Kidney (tissue), 14 donors: ENCODE measurements around the gene CDC6. TPM values are rescaled to one million over a fixed set of nuclear protein-coding genes. Genes with fewer than 3 reads are reported as not detected.

Source experiments
- DNase-seq, 5 donors: peaks; one replicate each; pipeline ENCODE4 v3.0.0-alpha.2; 2013 to 2020
- FAIRE-seq: peaks from 2 replicates; lab custom pipeline; 2012; peaks lifted over from hg19 to GRCh38; lab: Jason Lieb, UNC
- H3K27ac ChIP-seq, 2 donors: one replicate each; pipeline ENCODE4 v1.7.0; 2013; ENCODE audit warnings: low read depth in 2 of 2, low read length in 2 of 2, inconsistent platforms in 1 of 2
- H3K27me3 ChIP-seq: one replicate; pipeline ENCODE4 v1.7.1; 2013; ENCODE audit warnings: low read length, inconsistent platforms; ENCODE audit not compliant: control insufficient read depth, insufficient read depth
- H3K36me3 ChIP-seq, 3 donors: one replicate each; pipeline versions ENCODE4 v1.7.0 to v1.7.1; 2013; ENCODE audit warnings: low read length in 3 of 3, control low read depth in 1 of 3, inconsistent platforms in 1 of 3; ENCODE audit not compliant: insufficient read depth in 3 of 3, control insufficient read depth in 2 of 3
- H3K4me1 ChIP-seq, 3 donors: one replicate each; pipeline versions ENCODE4 v1.7.0 to v1.7.1; 2013; ENCODE audit warnings: low read length in 3 of 3, inconsistent platforms in 1 of 3, low read depth in 1 of 3; ENCODE audit not compliant: control insufficient read depth in 2 of 3, insufficient read depth in 2 of 3
- H3K4me3 ChIP-seq, 3 donors: one replicate each; pipeline versions ENCODE4 v1.7.0 to v1.8.1; 2013; ENCODE audit warnings: low read length in 3 of 3, control low read depth in 1 of 3, inconsistent platforms in 1 of 3
- H3K9ac ChIP-seq, 3 donors: one replicate each; pipeline versions ENCODE4 v1.7.0 to v1.7.1; 2013; ENCODE audit warnings: low read length in 3 of 3, control low read depth in 1 of 3, inconsistent platforms in 1 of 3
- H3K9me3 ChIP-seq, 3 donors: one replicate each; pipeline versions ENCODE4 v1.7.0 to v1.7.1; 2013; ENCODE audit warnings: low read length in 3 of 3, control low read depth in 1 of 3, inconsistent platforms in 1 of 3; ENCODE audit not compliant: control insufficient read depth in 2 of 3, insufficient read depth in 1 of 3
- intact Hi-C: fragments of 100-400 bp; cut with DNase I; formaldehyde crosslinking; loops from one replicate; pipeline ENCODE4 v1.11.1; 2022
- polyA plus RNA-seq: library from polyadenylated mRNA; stranded (reverse); fragments of 350-450 nt; fragmentation: Illumina TruSeq; extraction: RNeasy Lipid Tissue Mini Kit (QIAGEN cat#74804); gene quantifications from one replicate; pipeline ENCODE4 v1.2.3, GENCODE V29; 2014; ENCODE audit warnings: low read depth, low replicate concordance; ENCODE audit not compliant: insufficient read depth
- total RNA-seq: library from RNA; stranded (reverse); fragmentation: NEBNext Ultra II Directional; extraction: Animal tissue kit (Norgen Biotek cat#: 25700); gene quantifications from one replicate; pipeline ENCODE4 v1.2.1, GENCODE V29; 2021
- TF ChIP-seq, protein P1 (sequence below): IDR thresholded peaks from 3 replicates; pipeline ENCODE4 v1.5.1; 2012; ENCODE audit warnings: mild to moderate bottlenecking, moderate library complexity, borderline replicate concordance; ENCODE audit not compliant: insufficient read depth; ENCODE audit errors: extremely low read depth
- donor health status: control.
- donor health status: control.
- donor health status: control.
- donor health status: control.
- donor health status: control.
- donor health status: DM: yes; HTN: yes; CAD: no.
- donor health status: Normal renal cell carcinoma (clear cell type).

The CDC6 gene
- total and polyA plus RNA-seq, 2 donors from 2014 or later: 0.49 to 1.7 TPM

DNA sequence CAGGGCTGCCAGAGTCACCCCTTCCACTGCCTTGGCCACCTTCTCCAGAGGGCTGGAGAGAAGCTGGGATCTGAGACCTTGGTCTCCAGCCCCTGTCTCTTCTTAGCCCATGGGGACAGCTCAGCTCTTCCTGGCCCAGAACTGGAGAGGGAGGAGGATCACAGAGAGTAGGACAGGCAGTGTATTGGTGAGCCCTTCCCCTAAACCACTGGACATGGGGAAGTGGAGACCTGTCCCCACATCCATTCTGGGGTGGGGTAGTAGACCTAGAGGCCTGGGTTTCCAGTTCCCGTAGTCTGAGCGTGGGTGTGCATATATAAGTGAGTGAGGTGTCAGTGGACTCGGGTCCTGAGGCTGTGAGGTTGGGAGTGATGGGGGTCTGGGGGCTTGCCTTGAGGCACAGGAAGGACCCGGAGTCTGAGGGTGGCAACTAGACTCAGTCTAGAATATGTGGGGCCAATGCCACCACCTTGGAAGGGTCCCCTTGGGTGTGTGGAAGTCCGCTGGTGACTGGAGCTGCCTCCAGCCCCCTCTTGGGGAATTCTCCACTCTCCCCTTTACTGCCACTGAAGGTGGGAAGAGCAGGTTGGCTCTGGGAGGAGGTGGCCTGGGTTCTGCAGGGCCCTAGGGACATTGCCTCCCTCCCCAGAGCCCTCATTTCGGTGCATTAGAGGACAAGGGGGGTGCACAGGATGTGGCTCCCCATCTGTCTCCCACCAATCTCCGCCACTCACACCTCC is 56.9 kb downstream of the CDC6 start:
- Histone ChIP-seq H3K4me1 (peaks cover 5 to 60% (median 54%) of the 10 kb centered on the region in 3 donors), H3K4me3 (peak overlapping the region; percentile 23 to 91 (median 81)), H3K36me3 (peaks cover 0 to 12% (median 2%) of the 10 kb centered on the region in 3 donors), H3K27ac (peak overlapping the region; percentile 93 to 95), H3K9me3 (no peaks in the 10 kb centered on the region), H3K9ac (peak overlapping the region in 2 of 3 donors; percentile 61 to 98), H3K27me3 (no peaks in the 10 kb centered on the region)
- FAIRE-seq: no peak
- TF ChIP-seq, protein P1, sequence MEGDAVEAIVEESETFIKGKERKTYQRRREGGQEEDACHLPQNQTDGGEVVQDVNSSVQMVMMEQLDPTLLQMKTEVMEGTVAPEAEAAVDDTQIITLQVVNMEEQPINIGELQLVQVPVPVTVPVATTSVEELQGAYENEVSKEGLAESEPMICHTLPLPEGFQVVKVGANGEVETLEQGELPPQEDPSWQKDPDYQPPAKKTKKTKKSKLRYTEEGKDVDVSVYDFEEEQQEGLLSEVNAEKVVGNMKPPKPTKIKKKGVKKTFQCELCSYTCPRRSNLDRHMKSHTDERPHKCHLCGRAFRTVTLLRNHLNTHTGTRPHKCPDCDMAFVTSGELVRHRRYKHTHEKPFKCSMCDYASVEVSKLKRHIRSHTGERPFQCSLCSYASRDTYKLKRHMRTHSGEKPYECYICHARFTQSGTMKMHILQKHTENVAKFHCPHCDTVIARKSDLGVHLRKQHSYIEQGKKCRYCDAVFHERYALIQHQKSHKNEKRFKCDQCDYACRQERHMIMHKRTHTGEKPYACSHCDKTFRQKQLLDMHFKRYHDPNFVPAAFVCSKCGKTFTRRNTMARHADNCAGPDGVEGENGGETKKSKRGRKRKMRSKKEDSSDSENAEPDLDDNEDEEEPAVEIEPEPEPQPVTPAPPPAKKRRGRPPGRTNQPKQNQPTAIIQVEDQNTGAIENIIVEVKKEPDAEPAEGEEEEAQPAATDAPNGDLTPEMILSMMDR: no peak
- DNase-seq: peak in 1 of 5 donors; percentile 59
- intact Hi-C loops: no loop called here

DNA sequence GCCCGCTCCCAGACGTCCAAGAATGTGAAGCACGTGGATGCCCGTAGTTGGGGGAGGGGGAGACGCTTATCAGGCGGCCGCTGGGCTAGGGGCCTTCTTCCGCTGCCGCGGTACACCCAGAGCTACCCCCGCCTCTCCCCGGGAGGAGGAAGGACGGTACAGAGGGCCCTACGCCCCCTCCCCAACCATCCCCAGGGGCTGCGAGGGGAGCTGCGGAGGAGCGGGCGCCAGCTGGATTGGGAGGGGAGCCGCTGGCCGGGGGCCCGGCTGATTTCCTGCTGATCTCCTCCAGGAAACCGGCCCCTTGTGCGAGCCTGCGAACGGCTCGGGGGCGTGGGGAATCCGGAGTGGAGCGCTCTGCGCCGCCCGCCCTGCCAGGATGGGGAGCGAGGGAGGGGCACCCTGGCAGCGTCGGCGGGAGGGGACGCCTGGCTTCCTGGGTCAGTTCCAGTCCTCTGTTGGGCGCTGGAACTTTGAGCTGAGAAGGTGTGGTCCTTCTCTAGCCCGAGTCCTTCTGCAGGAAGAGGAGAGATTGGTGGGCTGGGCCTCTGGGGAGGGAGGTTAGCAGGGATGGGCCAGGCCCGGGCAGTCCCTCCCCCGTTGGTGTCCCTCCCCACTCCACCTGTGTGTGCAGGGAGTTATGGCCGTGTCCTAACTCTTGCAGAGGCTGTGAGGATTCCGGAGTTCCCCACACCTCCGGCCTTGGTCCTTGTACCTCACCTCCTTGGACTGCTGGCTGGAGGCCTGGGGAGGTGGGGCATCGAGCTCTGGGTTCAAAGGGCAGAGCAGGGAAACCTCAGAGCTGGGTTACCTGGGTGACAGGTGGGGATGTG is 57.7 kb downstream of the CDC6 start:
- Histone ChIP-seq H3K9ac (peak overlapping the region in 2 of 3 donors; percentile 65 to 98), H3K27ac (peak overlapping the region; percentile 93 to 95), H3K4me3 (peak overlapping the region; percentile 23 to 91 (median 81)), H3K36me3 (peaks cover 3 to 19% (median 6%) of the 10 kb centered on the region in 3 donors), H3K4me1 (peaks cover 9 to 68% (median 58%) of the 10 kb centered on the region in 3 donors), H3K9me3 (no peaks in the 10 kb centered on the region), H3K27me3 (no peaks in the 10 kb centered on the region)
- peak; percentile 81 to 94 (median 89) for DNase-seq
- intact Hi-C loops: no loop called here
- TF ChIP-seq, protein P1: no peak
- FAIRE-seq: no peak

DNA sequence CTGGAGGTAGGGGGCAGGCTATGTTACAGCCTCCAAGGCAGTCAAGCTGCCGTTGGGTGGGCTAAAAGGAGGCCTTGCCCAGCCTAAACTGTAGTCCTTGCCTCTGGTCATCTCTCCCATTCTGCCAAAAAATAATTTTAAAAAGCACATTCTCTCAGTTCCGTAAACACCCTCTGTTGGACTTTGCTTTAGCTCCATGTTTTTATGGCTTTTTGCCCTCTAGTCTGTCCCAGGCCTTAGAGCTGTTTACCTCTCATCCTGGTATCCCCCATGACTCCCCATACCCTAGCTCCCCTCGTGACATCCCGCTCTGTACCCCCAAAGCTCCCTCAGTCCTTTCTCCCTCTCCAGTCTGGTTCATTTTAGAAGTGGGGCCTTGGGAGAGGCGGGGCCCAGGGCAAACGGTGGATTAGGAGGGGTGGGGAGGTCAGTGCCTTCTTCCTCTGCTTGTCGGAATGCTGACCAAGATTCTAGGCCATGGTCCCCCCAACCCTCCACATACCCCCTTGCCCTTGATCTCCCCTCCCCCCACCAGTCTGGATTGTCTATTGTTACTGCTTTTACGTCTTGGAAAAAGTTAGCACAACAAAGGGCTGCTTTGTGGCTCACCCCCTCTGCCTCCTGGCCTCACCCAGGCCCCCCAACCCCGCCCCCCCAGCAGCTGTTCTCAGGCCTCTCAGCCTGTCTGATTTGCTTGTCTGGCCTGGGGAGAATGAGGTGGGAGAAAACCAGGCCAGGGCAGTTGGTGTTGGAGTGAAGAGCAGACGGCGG is 58.5 kb downstream of the CDC6 start:
- H3K36me3 ChIP-seq: peaks cover 3 to 19% (median 6%) of the 10 kb centered on the region in 3 donors
- H3K4me1 ChIP-seq: peaks cover 4 to 73% (median 57%) of the 10 kb centered on the region in 3 donors
- FAIRE-seq (no peak), DNase-seq (peak in 1 of 5 donors; percentile 69)
- no peaks in the 10 kb centered on the region for H3K9me3 ChIP-seq
- intact Hi-C loops: no loop called here
- peak overlapping the region; percentile 4 to 91 (median 81) for H3K4me3 ChIP-seq
- peak overlapping the region; percentile 93 to 95 for H3K27ac ChIP-seq
- TF ChIP-seq, protein P1: no peak
- no peaks in the 10 kb centered on the region for H3K27me3 ChIP-seq
- H3K9ac ChIP-seq: peak overlapping the region in 2 of 3 donors; percentile 65 to 98
